H1 (cell line): ENCODE results near the gene MEGF11. TPM values are rescaled to one million over a fixed set of nuclear protein-coding genes. Genes with fewer than 3 reads are reported as not detected.
"Not testable (repeated sequence)": the region's sequence is repeated elsewhere in the genome, so short reads cannot be mapped to it uniquely, and the experiment has no call there.

ENCODE experiments used
- CTCF ChIA-PET: fragments of 300-600 bp; sonication (Branson Sonifier 250); formaldehyde crosslinking; loops from one replicate; lab custom pipeline; 2021; ENCODE audit not compliant: partially characterized antibody; lab: Charles Lee
- POLR2A ChIA-PET: fragments of 300-600 bp; sonication (Branson Sonifier 250); formaldehyde crosslinking; loops from one replicate; lab custom pipeline; 2021; ENCODE audit warnings: inconsistent platforms; ENCODE audit not compliant: partially characterized antibody; lab: Charles Lee
- DNase-seq, 2 experiments: peaks; one replicate each; pipeline versions ENCODE4 v3.0.0 to v3.0.0-alpha.2; 2010 to 2022; ENCODE audit warnings: low spot score in 2 of 2, low read depth in 1 of 2, mixed read lengths in 1 of 2
- FAIRE-seq: peaks from 2 replicates; lab custom pipeline; 2011; peaks lifted over from hg19 to GRCh38; lab: Jason Lieb, UNC
- H2AFZ ChIP-seq: 2 replicates; pipeline ENCODE4 v1.8.1; 2012; ENCODE audit warnings: low read length, inconsistent platforms
- H2AK5ac ChIP-seq: 2 replicates; pipeline ENCODE4 v1.6.1; 2013; ENCODE audit warnings: low read depth, low read length
- H2BK120ac ChIP-seq: replicated peaks from 2 replicates; pipeline ENCODE3; 2013; ENCODE audit warnings: low read depth, low read length, inconsistent platforms
- H2BK12ac ChIP-seq: 2 replicates; pipeline ENCODE4 v1.6.1; 2013; ENCODE audit warnings: low read depth, low read length
- H2BK15ac ChIP-seq: 2 replicates; pipeline ENCODE4 v1.6.1; 2013; ENCODE audit warnings: low read length
- H2BK20ac ChIP-seq: 2 replicates; pipeline ENCODE4 v1.6.1; 2013; ENCODE audit warnings: low read length
- H2BK5ac ChIP-seq: 2 replicates; pipeline ENCODE4 v1.6.1; 2013; ENCODE audit warnings: low read depth, low read length
- H3K14ac ChIP-seq: 2 replicates; pipeline ENCODE4 v1.6.1; 2013; ENCODE audit warnings: inconsistent platforms; ENCODE audit not compliant: insufficient read length
- H3K18ac ChIP-seq: 2 replicates; pipeline ENCODE4 v1.6.1; 2013; ENCODE audit warnings: low read length; ENCODE audit errors: extremely low read depth
- H3K23ac ChIP-seq: 2 replicates; pipeline ENCODE4 v1.6.1; 2013; ENCODE audit warnings: inconsistent platforms; ENCODE audit not compliant: insufficient read length
- H3K23me2 ChIP-seq: 2 replicates; pipeline ENCODE4 v1.6.1; 2013; ENCODE audit warnings: low read depth, low read length
- H3K27ac ChIP-seq: 2 replicates; pipeline ENCODE4 v1.6.1; 2011; ENCODE audit warnings: low read depth, low read length, inconsistent platforms
- H3K27me3 ChIP-seq, 4 experiments: replicated peaks in 1 of 4; 1 replicate in 1 of 4; 2 replicates in 3 of 4; pipeline versions ENCODE4 v1.6.1 to v1.8.1; 2011 to 2013; ENCODE audit warnings: low read length in 3 of 4, mild to moderate bottlenecking in 3 of 4, inconsistent platforms in 2 of 4, mixed read lengths in 2 of 4, moderate library complexity in 1 of 4; ENCODE audit not compliant: control insufficient read depth in 3 of 4, insufficient read depth in 3 of 4; ENCODE audit errors: extremely low read depth in 1 of 4
- H3K36me3 ChIP-seq, 4 experiments: 2 replicates each; pipeline versions ENCODE4 v1.6.1 to v1.8.1; 2011 to 2013; ENCODE audit warnings: mild to moderate bottlenecking in 4 of 4, low read length in 3 of 4, moderate library complexity in 2 of 4, control low read depth in 1 of 4, inconsistent platforms in 1 of 4; ENCODE audit not compliant: insufficient read depth in 4 of 4, control insufficient read depth in 2 of 4
- H3K4ac ChIP-seq: replicated peaks from 2 replicates; pipeline ENCODE3; 2013; ENCODE audit warnings: low read length, low read depth, mixed read lengths, inconsistent platforms; ENCODE audit not compliant: insufficient read length
- H3K4me1 ChIP-seq, 4 experiments: replicated peaks in 1 of 4; 1 replicate in 1 of 4; 2 replicates in 3 of 4; pipeline versions ENCODE4 v1.6.1 to v1.8.1; 2011 to 2013; ENCODE audit warnings: low read length in 3 of 4, inconsistent platforms in 2 of 4, mixed read lengths in 1 of 4; ENCODE audit not compliant: insufficient read depth in 4 of 4, control insufficient read depth in 3 of 4
- H3K4me2 ChIP-seq, 2 experiments: 2 replicates each; pipeline versions ENCODE4 v1.6.1 to v1.8.1; 2011 to 2013; ENCODE audit warnings: low read depth in 2 of 2, low read length in 2 of 2, control low read depth in 1 of 2, inconsistent platforms in 1 of 2, mild to moderate bottlenecking in 1 of 2; ENCODE audit not compliant: insufficient read depth in 1 of 2
- H3K4me3 ChIP-seq, 4 experiments: fragments of 200-600, 300-600 bp in 1 of 4; sonication (generic), shearing (Covaris generic), sonication (Bioruptor Twin) in 1 of 4; 2 replicates each; pipeline versions ENCODE4 v1.5.1 to v1.8.1; 2011 to 2016; ENCODE audit warnings: low read length in 4 of 4, low read depth in 3 of 4, control low read depth in 2 of 4, inconsistent platforms in 2 of 4, mild to moderate bottlenecking in 2 of 4, mixed read lengths in 1 of 4, moderate library complexity in 1 of 4; ENCODE audit not compliant: insufficient read depth in 2 of 4; ENCODE audit errors: extremely low read depth in 1 of 4
- H3K56ac ChIP-seq: replicated peaks from 2 replicates; pipeline ENCODE3; 2013; ENCODE audit warnings: low read depth, mild to moderate bottlenecking, mixed read lengths, low read length, inconsistent platforms; ENCODE audit not compliant: insufficient read length
- H3K79me1 ChIP-seq: 2 replicates; pipeline ENCODE4 v1.6.1; 2013; ENCODE audit warnings: low read depth, low read length, control low read depth
- H3K79me2 ChIP-seq, 2 experiments: 2 replicates each; pipeline versions ENCODE4 v1.6.1 to v1.8.1; 2012 to 2013; ENCODE audit warnings: low read length in 2 of 2, mild to moderate bottlenecking in 2 of 2, inconsistent platforms in 1 of 2; ENCODE audit not compliant: insufficient read depth in 2 of 2, control insufficient read depth in 1 of 2
- H3K9ac ChIP-seq, 4 experiments: replicated peaks in 1 of 4; 1 replicate in 1 of 4; 2 replicates in 3 of 4; pipeline versions ENCODE4 v1.6.1 to v1.8.1; 2011 to 2013; ENCODE audit warnings: low read depth in 3 of 4, low read length in 3 of 4, control low read depth in 2 of 4, mild to moderate bottlenecking in 2 of 4, moderate library complexity in 2 of 4, inconsistent platforms in 1 of 4; ENCODE audit errors: extremely low read depth in 1 of 4
- H3K9me3 ChIP-seq, 2 experiments: 2 replicates each; pipeline versions ENCODE4 v1.6.1 to v1.8.1; 2012 to 2013; ENCODE audit warnings: mild to moderate bottlenecking in 2 of 2, moderate library complexity in 2 of 2, control low read depth in 1 of 2, inconsistent platforms in 1 of 2, low read depth in 1 of 2, low read length in 1 of 2, mixed read lengths in 1 of 2; ENCODE audit not compliant: insufficient read depth in 2 of 2
- H4K20me1 ChIP-seq, 2 experiments: replicated peaks in 1 of 2; 2 replicates each; pipeline versions ENCODE3 to v1.8.1; 2011 to 2013; ENCODE audit warnings: inconsistent platforms in 2 of 2, low read length in 2 of 2, mild to moderate bottlenecking in 1 of 2; ENCODE audit not compliant: insufficient read depth in 2 of 2, control insufficient read depth in 1 of 2
- H4K5ac ChIP-seq: 2 replicates; pipeline ENCODE4 v1.6.1; 2013; ENCODE audit warnings: low read length, low read depth, mixed read lengths, inconsistent platforms; ENCODE audit not compliant: insufficient read length
- H4K8ac ChIP-seq: 2 replicates; pipeline ENCODE4 v1.8.0; 2013; ENCODE audit warnings: mild to moderate bottlenecking, moderate library complexity, low read length, inconsistent platforms; ENCODE audit not compliant: insufficient read depth; ENCODE audit errors: extremely low read depth
- H4K91ac ChIP-seq: replicated peaks from 2 replicates; pipeline ENCODE3; 2013; ENCODE audit warnings: low read length, mixed read lengths, inconsistent platforms; ENCODE audit not compliant: insufficient read length
- whole genome bisulfite sequencing, 2 experiments: shearing (Covaris generic) in 1 of 2; methylation state at CpG; one replicate each; pipeline versions ENCODE4 v1.1.6 to v1.1.7; 2013 to 2015; ENCODE audit warnings: low lambda C conversion rate in 2 of 2, mixed read lengths in 2 of 2, inconsistent platforms in 1 of 2, low coverage in 1 of 2, missing lambda C conversion rate in 1 of 2; ENCODE audit not compliant: insufficient replicate concordance in 2 of 2, insufficient coverage in 1 of 2, insufficient read length in 1 of 2; ENCODE audit errors: extremely low coverage in 1 of 2, missing lambda C conversion rate in 1 of 2; 5-methylcytosine and 5-hydroxymethylcytosine counted together
- polyA plus RNA-seq, 7 experiments: library from polyadenylated mRNA; depleted of rRNA in 3 of 7; stranded (reverse) in 5 of 7; unstranded in 2 of 7; fragments of >200 nt in 5 of 7; fragments of 200-250 nt in 2 of 7; gene quantifications; 1 replicate in 5 of 7; 2 replicates in 1 of 7; 4 replicates in 1 of 7; pipeline versions ENCODE4 v1.2.1 to v1.2.3, GENCODE V29; 2011 to 2013; ENCODE audit warnings: missing spikeins in 2 of 7, mixed read lengths in 2 of 7
- total RNA-seq: library from RNA; stranded (reverse); fragmentation: NEBNext Ultra II Directional; extraction: Animal tissue kit (Norgen Biotek cat#: 25700); gene quantifications from 2 replicates; pipeline ENCODE4 v1.2.1, GENCODE V29; 2021

Gene MEGF11
- total and polyA plus RNA-seq, 2 of the 8 experiments (the other 6 are each of a cell fraction or from before 2014, with no cell fraction given), result 4.4 to 4.8 TPM

DNA sequence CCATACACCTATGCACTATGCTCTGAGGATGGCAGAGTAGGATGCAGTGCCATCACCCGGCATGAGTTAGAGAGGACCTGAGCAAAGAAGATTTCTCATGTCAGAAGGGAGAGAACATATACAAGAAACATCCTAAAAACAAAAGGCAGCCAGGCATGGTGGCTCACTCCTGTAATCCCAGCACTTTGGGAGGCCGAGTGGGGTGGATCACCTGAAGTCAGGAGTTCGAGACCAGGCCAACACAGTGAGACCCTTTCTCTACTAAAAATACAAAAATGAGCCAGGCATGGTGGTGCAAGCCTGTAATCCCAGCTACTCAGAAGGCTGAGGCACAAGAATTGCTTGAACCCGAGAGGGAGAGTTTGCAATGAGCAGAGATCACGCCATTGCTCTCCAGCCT lies 7.7 kb downstream of the MEGF11 start:
- H2BK12ac ChIP-seq, H2BK20ac ChIP-seq, H3K79me2 ChIP-seq, POLR2A ChIA-PET, H2BK5ac ChIP-seq, H4K20me1 ChIP-seq, H2AK5ac ChIP-seq, H3K79me1 ChIP-seq, H3K4me3 ChIP-seq, H2AFZ ChIP-seq, H2BK15ac ChIP-seq, H3K36me3 ChIP-seq, H3K56ac ChIP-seq, H3K9me3 ChIP-seq, H4K5ac ChIP-seq, H3K23ac ChIP-seq, H3K27ac ChIP-seq, H4K91ac ChIP-seq, H3K4me1 ChIP-seq, H3K9ac ChIP-seq, H3K4me2 ChIP-seq, FAIRE-seq, H3K27me3 ChIP-seq, H2BK120ac ChIP-seq, DNase-seq, H3K18ac ChIP-seq, H4K8ac ChIP-seq, H3K23me2 ChIP-seq, H3K4ac ChIP-seq, H3K14ac ChIP-seq: not testable (repeated sequence)
- CTCF ChIA-PET, result interaction anchor here (0.7 kb wide), 1 partner anchor 10 kb away, joined by 3 read pairs; no protein-coding TSS in a partner anchor
- 82% methylated on average over 5 of the region's 5 CpGs; no CpG with 5 or more reads in 1 of the 2 experiments for WGBS, 2 experiments
